ENCODE data around the gene NKAP.
A peak's percentile ranks its signal among the peaks of the same experiment; 100 is the strongest.
"Not testable (repeated sequence)": the region's sequence is repeated elsewhere in the genome, so short reads cannot be mapped to it uniquely, and the experiment has no call there.

NKAP gene

GRCh38 chrX:119935215-119935874 lies 8.2 kb downstream of the NKAP start:
- no peak for DNase-seq

DNA sequence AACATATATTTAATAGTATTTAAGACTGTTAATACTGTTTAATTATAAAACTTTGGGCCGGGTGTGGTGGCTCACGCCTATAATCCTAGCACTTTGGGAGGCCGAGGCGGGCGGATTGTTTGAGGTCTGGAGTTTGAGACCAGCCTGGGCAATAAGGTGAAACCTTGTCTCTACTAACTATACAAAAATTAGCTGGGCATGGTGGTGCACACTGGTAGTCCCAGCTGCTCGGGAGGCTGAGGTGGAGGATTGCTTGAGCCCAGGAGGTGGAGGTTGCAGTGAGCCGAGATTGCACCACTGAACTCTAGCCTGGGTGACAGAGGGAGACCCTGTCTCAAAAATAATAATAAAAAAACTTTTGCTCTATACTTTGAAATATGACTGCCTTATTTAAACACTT lies 21.2 kb downstream of the NKAP start:
- DNase-seq = not testable (repeated sequence)

DNA sequence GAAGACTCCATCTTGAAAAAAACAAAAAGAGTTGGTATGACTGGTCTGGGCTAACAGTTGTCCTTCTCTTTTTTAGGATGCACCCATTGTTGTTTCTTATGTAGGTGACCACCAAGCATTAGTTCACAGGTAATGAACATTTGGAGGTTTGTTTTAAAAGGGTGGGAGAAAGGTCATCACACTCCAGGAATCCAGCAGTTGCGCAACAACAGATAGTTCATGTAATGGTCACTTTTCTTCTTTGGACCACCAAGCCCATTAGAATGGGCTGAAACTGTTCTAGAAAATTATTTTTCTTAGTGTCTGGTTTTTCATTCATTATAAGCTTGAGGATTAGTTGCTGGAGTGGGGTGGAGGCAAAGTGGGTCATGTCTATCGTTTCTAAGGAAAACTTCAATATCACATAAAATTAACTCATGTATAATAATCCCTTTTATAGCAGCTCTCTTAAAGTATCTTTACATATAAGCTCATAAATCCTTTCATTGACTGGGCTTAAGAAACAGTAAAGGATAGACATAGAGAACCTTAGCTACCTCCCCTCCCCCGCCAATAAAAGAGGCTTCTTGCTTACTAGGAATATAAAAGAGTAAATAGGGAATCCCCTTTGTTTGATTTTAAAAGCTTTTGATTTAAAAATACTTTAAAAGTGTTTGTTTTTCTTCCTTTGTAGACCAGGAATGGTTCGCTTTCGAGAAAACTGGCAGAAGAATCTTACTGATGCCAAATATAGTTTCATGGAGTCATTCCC lies 23.5 kb downstream of the NKAP start:
- no peak for DNase-seq

GRCh38 chrX:119917877-119918276 lies 25.7 kb downstream of the NKAP start:
- DNase-seq = no peak

DNA sequence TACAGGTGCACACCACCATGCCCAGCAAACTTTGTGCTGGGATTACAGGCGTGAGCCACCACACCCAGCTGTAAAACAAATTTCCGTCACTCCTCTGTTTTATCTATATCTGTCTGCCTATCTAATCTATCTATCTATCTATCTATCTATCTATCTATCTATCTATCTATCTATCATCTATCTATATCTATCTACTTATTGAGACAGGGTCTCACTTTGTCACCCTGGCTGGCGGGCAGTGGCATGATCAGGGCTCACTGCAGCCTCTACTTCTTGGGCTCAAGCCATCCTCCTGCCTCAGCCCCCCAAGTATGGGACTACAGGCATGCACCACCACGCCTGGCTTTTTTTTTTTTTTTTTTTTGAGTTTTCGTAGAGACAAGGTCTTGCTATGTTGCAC lies 27.2 kb downstream of the NKAP start:
- DNase-seq = no peak

- no peak for DNase-seq
Observed at GRCh38 chrX:119900976-119901375, 42.6 kb downstream of the NKAP start.

- peak in 1 of 14 donors; percentile 0 for DNase-seq
Observed at GRCh38 chrX:119899125-119899524, 44.4 kb downstream of the NKAP start.

DNA sequence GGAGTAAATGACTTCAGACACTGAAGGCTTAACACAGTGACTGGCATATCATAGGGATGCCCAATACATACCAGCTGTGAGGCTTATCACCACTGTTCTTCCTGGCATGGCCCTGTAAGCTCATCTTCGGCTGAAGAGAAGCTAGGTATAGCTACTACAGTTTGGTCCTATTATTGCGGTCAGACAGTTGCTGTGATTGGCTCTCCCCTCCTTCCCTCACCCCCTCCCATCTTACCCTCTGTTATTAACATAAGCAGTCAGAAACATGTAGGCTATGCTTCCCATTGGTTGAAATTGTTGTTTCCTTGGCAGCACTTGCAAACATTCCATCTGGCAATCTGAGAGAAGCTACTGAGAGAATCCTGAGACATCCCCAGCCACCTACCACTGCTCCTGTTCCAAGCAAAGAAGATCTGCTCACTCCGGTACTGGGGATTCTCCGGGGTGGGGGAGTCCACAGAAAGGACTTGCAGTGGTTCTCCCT lies 47.7 kb downstream of the NKAP start, which contains the start of gene AKAP14:
Gene AKAP14, plus strand, starts transcription at position 51 of the 484 bp plus-strand sequence. CDS start 7,331 bp downstream, outside the sequence.
- no peak for DNase-seq

DNA sequence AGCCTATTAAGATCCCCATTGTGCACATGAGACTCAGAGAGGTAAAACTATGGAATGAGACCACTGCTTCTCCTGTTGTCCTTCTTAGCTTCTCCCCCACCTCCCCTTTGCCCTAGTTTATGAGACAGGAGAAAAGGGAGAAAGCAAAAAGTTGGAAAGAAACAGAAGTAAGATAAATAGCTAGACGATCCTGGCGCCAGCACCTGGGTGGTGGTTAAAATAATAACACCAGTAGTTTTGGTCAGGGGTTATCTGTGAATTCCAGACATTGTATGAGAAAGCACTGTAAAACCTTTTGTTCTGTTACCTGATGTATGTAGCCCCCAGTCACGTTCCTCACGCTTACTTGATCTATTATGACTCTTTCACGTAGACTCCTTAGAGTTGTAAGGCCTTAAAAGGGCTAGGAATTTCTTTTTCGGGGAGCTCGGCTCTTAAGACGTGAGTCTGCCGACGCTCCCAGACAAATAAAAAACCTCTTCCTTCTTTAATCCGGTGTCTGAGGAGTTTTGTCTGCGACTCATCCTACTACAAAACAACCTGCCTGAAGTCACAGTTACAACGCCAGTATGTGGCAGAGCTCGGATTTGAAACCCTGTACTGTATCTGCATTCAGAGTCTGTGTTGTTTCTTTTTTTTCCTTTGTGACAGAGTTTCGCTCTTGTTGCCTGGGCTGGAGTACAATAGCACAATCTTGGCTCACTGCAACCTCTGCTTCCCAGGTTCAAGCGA lies 51.4 kb downstream of the NKAP start:
- DNase-seq = not testable (repeated sequence)

GRCh38 chrX:119890626-119891025 lies 52.9 kb downstream of the NKAP start:
- not testable (repeated sequence) for DNase-seq

GRCh38 chrX:119887721-119888425 lies 55.7 kb downstream of the NKAP start:
- DNase-seq = peak in 3 of 14 donors; percentile 1 to 13 (median 3)

- DNase-seq = no peak
Observed at GRCh38 chrX:119885554-119886428, 57.8 kb downstream of the NKAP start.

GRCh38 chrX:119880552-119881437 lies 62.8 kb downstream of the NKAP start:
- no peak for DNase-seq

DNA sequence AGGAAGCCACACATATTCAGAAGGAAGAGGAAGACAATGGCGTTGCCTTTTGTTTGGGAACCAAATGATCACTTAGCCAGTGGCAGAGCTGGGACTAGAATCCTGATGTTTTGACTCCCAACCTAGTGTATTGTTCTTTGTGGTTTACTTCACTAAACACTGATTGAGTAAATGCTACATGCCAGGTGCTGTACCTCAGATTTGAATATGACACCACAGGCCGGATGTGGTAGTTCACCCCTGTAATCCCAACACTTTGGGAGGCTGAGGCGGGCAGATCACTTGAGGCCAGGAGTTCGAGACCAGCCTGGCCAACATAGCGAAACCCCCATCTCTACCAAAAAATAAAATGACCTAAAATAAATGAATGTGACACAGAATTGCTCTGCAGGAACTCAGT lies 63.5 kb downstream of the NKAP start:
- DNase-seq = no peak

- DNase-seq = no peak
Observed at GRCh38 chrX:119878740-119879139, 64.8 kb downstream of the NKAP start.

- peak; percentile 12 to 87 (median 72) for DNase-seq
Observed at GRCh38 chrX:119871599-119872395, 71.8 kb downstream of the NKAP start, which contains the start of the genes NDUFA1 and RNF113A. Gene NDUFA1, plus strand, starts transcription at chrX:119871832. Its CDS starts 80 bp downstream, at chrX:119871912. Gene RNF113A, minus strand, starts transcription at chrX:119871733. Its CDS starts 120 bp downstream, at chrX:119871613.

- DNase-seq = peak in 4 of 14 donors; percentile 42 to 49 (median 48)
Observed at GRCh38 chrX:119871245-119871598, 72.3 kb downstream of the NKAP start.

Data from C1 segment of cervical spinal cord (tissue), 14 donors.